ENCODE results near the gene NCAPD3.

DNA sequence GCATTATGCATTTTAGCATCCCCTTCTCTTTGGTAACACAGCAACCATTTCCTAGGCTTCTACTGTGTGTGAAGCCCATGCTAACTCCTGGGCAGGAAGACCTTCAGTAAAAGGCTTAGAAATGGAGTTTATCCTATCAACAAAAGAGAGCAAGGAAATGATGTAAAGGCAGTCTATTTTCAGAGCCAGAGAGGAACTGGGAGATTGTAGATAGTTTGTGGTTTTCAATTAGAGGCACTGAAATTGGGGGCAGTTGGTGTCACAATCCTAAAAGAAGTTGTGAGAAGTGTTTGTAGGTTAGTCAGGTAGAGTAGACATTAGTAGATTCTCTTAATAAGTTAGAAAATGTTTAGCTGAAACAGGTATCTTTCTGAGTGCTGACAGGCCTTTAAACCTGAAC, 36.7 kb upstream of the NCAPD3 start:
- TF ChIP-seq, protein P1, sequence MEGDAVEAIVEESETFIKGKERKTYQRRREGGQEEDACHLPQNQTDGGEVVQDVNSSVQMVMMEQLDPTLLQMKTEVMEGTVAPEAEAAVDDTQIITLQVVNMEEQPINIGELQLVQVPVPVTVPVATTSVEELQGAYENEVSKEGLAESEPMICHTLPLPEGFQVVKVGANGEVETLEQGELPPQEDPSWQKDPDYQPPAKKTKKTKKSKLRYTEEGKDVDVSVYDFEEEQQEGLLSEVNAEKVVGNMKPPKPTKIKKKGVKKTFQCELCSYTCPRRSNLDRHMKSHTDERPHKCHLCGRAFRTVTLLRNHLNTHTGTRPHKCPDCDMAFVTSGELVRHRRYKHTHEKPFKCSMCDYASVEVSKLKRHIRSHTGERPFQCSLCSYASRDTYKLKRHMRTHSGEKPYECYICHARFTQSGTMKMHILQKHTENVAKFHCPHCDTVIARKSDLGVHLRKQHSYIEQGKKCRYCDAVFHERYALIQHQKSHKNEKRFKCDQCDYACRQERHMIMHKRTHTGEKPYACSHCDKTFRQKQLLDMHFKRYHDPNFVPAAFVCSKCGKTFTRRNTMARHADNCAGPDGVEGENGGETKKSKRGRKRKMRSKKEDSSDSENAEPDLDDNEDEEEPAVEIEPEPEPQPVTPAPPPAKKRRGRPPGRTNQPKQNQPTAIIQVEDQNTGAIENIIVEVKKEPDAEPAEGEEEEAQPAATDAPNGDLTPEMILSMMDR (IDR thresholded peaks at IDR 0.05; ENCODE audit: low read depth, low read length), result no peak
- no peak for TF ChIP-seq MAX (IDR thresholded peaks at IDR 0.05; ENCODE audit: low read depth, low read length)
- TF ChIP-seq MYC (IDR thresholded peaks at IDR 0.05; ENCODE audit: low read depth, low read length), result no peak
- no peak for TF ChIP-seq POLR2A (IDR thresholded peaks at IDR 0.05; ENCODE audit: extremely low read depth, insufficient read length)
